IPS-20b (cell line): ENCODE measurements around the gene ZBTB7B.

Source experiments
- H3K27ac ChIP-seq: one replicate; pipeline ENCODE4 v1.5.1; 2013; ENCODE audit warnings: low read length
- H3K27me3 ChIP-seq: 2 replicates; pipeline ENCODE4 v1.6.1; 2013; ENCODE audit warnings: mild to moderate bottlenecking, low read length, inconsistent platforms; ENCODE audit not compliant: insufficient read depth
- H3K36me3 ChIP-seq: 2 replicates; pipeline ENCODE4 v1.6.1; 2013; ENCODE audit warnings: low read depth, mild to moderate bottlenecking, inconsistent platforms, low read length, moderate library complexity; ENCODE audit not compliant: insufficient read depth
- H3K4me1 ChIP-seq: 2 replicates; pipeline ENCODE4 v1.6.1; 2013; ENCODE audit warnings: mild to moderate bottlenecking, control low read depth, inconsistent platforms, low read length, moderate library complexity; ENCODE audit not compliant: insufficient read depth
- H3K4me3 ChIP-seq: 2 replicates; pipeline ENCODE4 v1.5.1; 2013; ENCODE audit warnings: mild to moderate bottlenecking, low read length, inconsistent platforms
- H3K9ac ChIP-seq: 2 replicates; pipeline ENCODE4 v1.6.1; 2013; ENCODE audit warnings: low read depth, mild to moderate bottlenecking, inconsistent platforms, low read length, moderate library complexity
- H3K9me3 ChIP-seq: 2 replicates; pipeline ENCODE4 v1.6.1; 2013; ENCODE audit warnings: mild to moderate bottlenecking, low read depth, low read length, inconsistent platforms; ENCODE audit not compliant: insufficient read depth

Gene ZBTB7B

GRCh38 chr1:155038602-155039307 lies 36.2 kb downstream of the ZBTB7B start:
- Histone ChIP-seq H3K4me1 (no peaks in the 10 kb centered on the region; the same call in 1 of the 2 replicates), H3K36me3 (no peaks in the 10 kb centered on the region), H3K27ac (no peak overlapping the region), H3K9ac (no peak overlapping the region), H3K27me3 (peaks cover 13% of the 10 kb centered on the region), H3K9me3 (no peaks in the 10 kb centered on the region), H3K4me3 (no peak overlapping the region)

GRCh38 chr1:155039308-155039669 lies 36.7 kb downstream of the ZBTB7B start:
- Histone ChIP-seq H3K4me3 (no peak overlapping the region), H3K27ac (no peak overlapping the region), H3K9ac (no peak overlapping the region), H3K27me3 (peaks cover 13% of the 10 kb centered on the region), H3K36me3 (no peaks in the 10 kb centered on the region), H3K9me3 (no peaks in the 10 kb centered on the region), H3K4me1 (no peaks in the 10 kb centered on the region; the same call in 1 of the 2 replicates)

GRCh38 chr1:155040358-155041093 lies 37.9 kb downstream of the ZBTB7B start:
- H3K9ac ChIP-seq: no peak overlapping the region
- H3K27ac ChIP-seq: no peak overlapping the region
- H3K4me3 ChIP-seq: no peak overlapping the region
- H3K9me3 ChIP-seq: no peaks in the 10 kb centered on the region
- H3K36me3 ChIP-seq: no peaks in the 10 kb centered on the region
- H3K27me3 ChIP-seq: peaks cover 13% of the 10 kb centered on the region
- peaks cover 7% of the 10 kb centered on the region for H3K4me1 ChIP-seq

- no peaks in the 10 kb centered on the region for H3K9me3 ChIP-seq
- no peak overlapping the region for H3K4me3 ChIP-seq
- no peaks in the 10 kb centered on the region for H3K36me3 ChIP-seq
- peaks cover 12% of the 10 kb centered on the region for H3K27me3 ChIP-seq
- peaks cover 7% of the 10 kb centered on the region for H3K4me1 ChIP-seq
- H3K27ac ChIP-seq: no peak overlapping the region
- H3K9ac ChIP-seq: no peak overlapping the region
These were observed 40.2 kb downstream of the ZBTB7B start for GRCh38 chr1:155042789-155043188.

- Histone ChIP-seq H3K27me3 (peaks cover 7% of the 10 kb centered on the region), H3K36me3 (no peaks in the 10 kb centered on the region), H3K4me1 (peaks cover 7% of the 10 kb centered on the region), H3K9me3 (no peaks in the 10 kb centered on the region), H3K4me3 (no peak overlapping the region), H3K9ac (no peak overlapping the region), H3K27ac (no peak overlapping the region)
These were observed 40.7 kb downstream of the ZBTB7B start for GRCh38 chr1:155043301-155043702.

- Histone ChIP-seq H3K9me3 (no peaks in the 10 kb centered on the region), H3K4me1 (peaks cover 7% of the 10 kb centered on the region), H3K36me3 (no peaks in the 10 kb centered on the region), H3K9ac (no peak overlapping the region), H3K4me3 (no peak overlapping the region), H3K27ac (no peak overlapping the region), H3K27me3 (peaks cover 2% of the 10 kb centered on the region)
These were observed 41.2 kb downstream of the ZBTB7B start for GRCh38 chr1:155043793-155044192.

- H3K36me3 ChIP-seq: no peaks in the 10 kb centered on the region
- no peak overlapping the region for H3K27ac ChIP-seq
- peaks cover 7% of the 10 kb centered on the region for H3K4me1 ChIP-seq
- no peak overlapping the region for H3K9ac ChIP-seq
- H3K4me3 ChIP-seq: no peak overlapping the region
- no peaks in the 10 kb centered on the region; the same call in 1 of the 2 replicates for H3K27me3 ChIP-seq
- no peaks in the 10 kb centered on the region for H3K9me3 ChIP-seq
These were observed 41.8 kb downstream of the ZBTB7B start for GRCh38 chr1:155044365-155044764.

- H3K27me3 ChIP-seq: peaks cover 4% of the 10 kb centered on the region
- H3K36me3 ChIP-seq: no peaks in the 10 kb centered on the region
- no peak overlapping the region for H3K9ac ChIP-seq
- H3K4me1 ChIP-seq: peaks cover 11% of the 10 kb centered on the region
- no peaks in the 10 kb centered on the region for H3K9me3 ChIP-seq
- no peak overlapping the region for H3K4me3 ChIP-seq
- H3K27ac ChIP-seq: no peak overlapping the region
These were observed 42.4 kb downstream of the ZBTB7B start for GRCh38 chr1:155044812-155045657.

- Histone ChIP-seq H3K4me3 (no peak overlapping the region), H3K36me3 (no peaks in the 10 kb centered on the region), H3K9me3 (no peaks in the 10 kb centered on the region), H3K4me1 (peaks cover 14% of the 10 kb centered on the region), H3K27me3 (peaks cover 28% of the 10 kb centered on the region), H3K9ac (no peak overlapping the region), H3K27ac (no peak overlapping the region)
These were observed 46.1 kb downstream of the ZBTB7B start for GRCh38 chr1:155048449-155049334.

GRCh38 chr1:155049651-155050559 lies 47.3 kb downstream of the ZBTB7B start:
- no peaks in the 10 kb centered on the region for H3K9me3 ChIP-seq
- no peak overlapping the region for H3K27ac ChIP-seq
- no peaks in the 10 kb centered on the region for H3K36me3 ChIP-seq
- peak overlapping the region; percentile 86; the same call in 1 of the 2 replicates for H3K4me3 ChIP-seq
- H3K4me1 ChIP-seq: peaks cover 11% of the 10 kb centered on the region
- peaks cover 29% of the 10 kb centered on the region for H3K27me3 ChIP-seq
- H3K9ac ChIP-seq: peak overlapping the region; percentile 63; the same call in 1 of the 2 replicates
